Sciatic nerve (tissue), 1 donor: ENCODE measurements around the gene CTRB1. TPM values are rescaled to one million over a fixed set of nuclear protein-coding genes. Genes with fewer than 3 reads are reported as not detected.

Source experiments
- total RNA-seq: library from RNA; stranded (reverse); fragmentation: NEBNext Ultra II Directional; extraction: Animal tissue kit (Norgen Biotek cat#: 25700); gene quantifications from one replicate; pipeline ENCODE4 v1.2.1, GENCODE V29; 2021
- donor health status: DM: no; HTN: no; CAD: no.

CTRB1 gene
- total RNA-seq, 1 donor from 2014 or later, result 2.7 TPM

Other genes starting within 250 kb of the CTRB1 start
- gene WDR59, start 233.9 kb upstream of the CTRB1 start, total RNA-seq, result 95.4 TPM
- 24.6 TPM for gene ZNRF1, start 220.0 kb upstream of the CTRB1 start, total RNA-seq
- gene LDHD, start 102.2 kb upstream of the CTRB1 start, total RNA-seq, result 12.1 TPM
- gene ZFP1, start 70.5 kb upstream of the CTRB1 start, total RNA-seq, result 19.0 TPM
- 7.3 TPM for gene CTRB2, start 11.8 kb upstream of the CTRB1 start, total RNA-seq
- gene BCAR1, start 32.6 kb downstream of the CTRB1 start, total RNA-seq, result 71.7 TPM
- gene CFDP1, start 214.5 kb downstream of the CTRB1 start, total RNA-seq, result 73.7 TPM
- 29.8 TPM for gene TMEM170A, start 245.7 kb downstream of the CTRB1 start, total RNA-seq